Measurements from ENCODE around the gene ATXN1. TPM values are rescaled to one million over a fixed set of nuclear protein-coding genes. Genes with fewer than 3 reads are reported as not detected.
A peak's percentile ranks its signal among the peaks of the same experiment; 100 is the strongest.
"Not testable (repeated sequence)": the region's sequence is repeated elsewhere in the genome, so short reads cannot be mapped to it uniquely, and the experiment has no call there.

Gene ATXN1
- total RNA-seq, 1 donor from 2014 or later: 9.1 TPM

DNA sequence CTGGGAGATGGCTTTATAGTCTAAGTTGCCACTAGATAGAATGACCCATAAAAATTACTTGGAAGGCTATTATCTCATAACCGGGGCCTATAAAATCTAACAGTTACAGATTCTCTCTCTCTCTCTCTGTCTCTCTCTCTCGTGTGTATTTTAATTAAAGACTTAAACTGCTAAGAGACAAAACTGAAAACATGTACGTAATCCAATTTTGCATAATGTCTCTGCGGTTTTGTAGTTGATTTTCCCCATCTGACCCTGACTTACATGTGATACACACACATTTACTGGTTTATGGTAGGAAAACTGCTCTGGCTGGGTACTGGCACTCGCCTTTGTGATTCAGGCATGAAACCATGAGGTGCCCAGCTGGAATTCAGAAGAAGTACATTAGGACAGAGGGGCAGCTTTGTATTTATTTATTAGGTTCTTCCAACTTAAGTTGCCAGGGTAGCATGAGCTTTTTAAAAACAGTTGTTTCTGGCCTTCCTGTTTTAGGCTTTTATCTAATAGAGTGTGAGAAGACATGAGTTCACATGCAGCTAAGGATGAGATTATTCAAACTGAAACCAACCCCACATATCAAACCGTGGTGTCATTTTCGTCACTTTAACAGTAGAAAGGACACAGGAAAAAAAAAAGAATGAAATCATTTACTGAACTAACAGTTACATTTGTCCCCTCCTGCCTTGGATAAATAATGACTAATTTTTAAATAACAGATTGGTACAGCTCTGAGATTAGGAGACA is 340.4 kb downstream of the ATXN1 start:
- DNase-seq (ENCODE audit: low read depth in 2 of 2): no peak

DNA sequence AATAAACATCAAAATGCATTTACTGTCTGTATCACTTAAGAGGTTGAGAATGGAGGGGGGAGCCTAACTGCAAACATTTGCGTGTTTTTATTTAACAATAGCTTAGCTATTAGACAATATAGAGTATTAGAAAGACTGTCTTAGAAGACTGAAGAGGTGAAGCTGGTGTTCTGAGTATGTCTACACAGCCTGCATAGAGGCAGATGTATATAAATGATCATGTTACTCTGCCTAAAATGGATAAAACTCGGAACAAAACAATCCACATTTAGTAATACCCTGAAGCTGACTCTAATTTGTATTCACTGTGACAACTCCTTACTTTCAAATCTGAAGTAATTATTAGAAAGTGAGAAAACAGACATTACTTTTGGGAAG is 340.9 kb downstream of the ATXN1 start:
- no peak for DNase-seq (ENCODE audit: low read depth in 2 of 2)

DNA sequence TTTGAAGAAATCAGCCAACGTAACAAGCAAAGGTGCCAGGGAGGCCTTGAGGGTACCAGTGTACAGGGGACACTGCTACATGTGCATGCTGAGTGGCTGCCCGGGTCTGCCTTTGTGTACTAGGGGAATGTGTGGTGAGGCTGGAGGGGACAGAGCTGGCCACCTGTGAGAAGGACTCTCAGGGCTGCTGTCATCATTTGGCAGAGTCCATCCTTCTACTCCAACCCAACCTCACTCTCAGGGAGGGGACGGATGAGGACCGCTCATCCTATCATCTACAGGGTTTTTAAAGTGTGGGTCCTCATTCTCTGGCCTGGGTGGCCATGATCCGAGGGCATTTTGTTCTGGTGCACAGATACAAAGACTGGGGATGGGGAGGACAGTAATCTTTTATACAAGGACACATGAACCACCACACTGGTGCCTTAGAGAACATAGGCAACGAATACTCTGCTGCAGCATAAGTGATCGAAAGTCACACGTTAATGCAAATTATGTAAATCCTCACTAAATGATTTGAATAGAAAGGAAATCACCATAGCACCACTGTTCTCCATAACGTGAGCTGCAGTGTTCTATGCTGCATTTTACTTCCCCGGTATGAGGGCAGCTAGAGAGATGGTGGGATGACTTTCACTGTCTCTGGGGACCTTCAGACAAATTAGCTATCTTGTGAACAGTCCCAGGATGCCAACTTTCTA is 341.5 kb downstream of the ATXN1 start:
- DNase-seq (ENCODE audit: low read depth in 2 of 2): no peak

DNA sequence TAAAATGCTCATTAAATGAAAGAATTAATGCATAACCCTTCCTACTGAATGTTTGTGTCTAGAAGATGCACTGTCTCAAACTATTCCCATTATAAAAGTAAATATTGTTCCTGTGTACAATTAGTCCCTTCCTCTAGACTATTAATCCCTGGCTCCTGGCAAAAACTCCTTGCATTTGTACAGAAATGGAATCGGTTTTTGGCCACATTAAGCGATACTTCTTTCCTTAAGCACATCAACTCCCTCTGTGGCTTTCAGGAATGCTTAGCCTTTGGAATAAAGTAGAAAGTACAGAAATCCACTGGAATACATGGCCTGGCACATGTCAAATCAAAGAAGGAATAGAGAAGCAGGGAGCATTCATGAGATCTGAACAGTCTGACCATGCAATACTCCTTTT is 343.1 kb downstream of the ATXN1 start:
- DNase-seq (ENCODE audit: low read depth in 2 of 2): no peak

DNA sequence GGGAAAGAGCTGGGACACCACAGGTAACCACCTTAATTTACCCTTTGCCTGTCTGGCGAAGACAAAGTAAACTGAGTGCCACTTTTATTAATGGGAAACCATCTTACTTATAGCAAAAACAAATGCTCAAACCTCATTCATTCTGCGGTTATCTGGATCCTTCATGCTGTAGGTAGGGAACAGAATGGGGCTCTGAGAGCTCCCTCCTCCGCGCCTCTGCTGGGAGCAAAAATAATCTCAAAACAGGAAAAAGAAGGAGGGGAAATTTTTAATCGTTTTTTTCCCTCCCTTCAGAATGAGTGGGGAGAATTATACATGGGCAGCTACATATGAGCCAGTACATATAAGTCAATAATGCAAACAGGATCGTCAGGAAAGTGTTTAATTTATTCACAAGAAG is 345.6 kb downstream of the ATXN1 start:
- no peak for DNase-seq (ENCODE audit: low read depth in 2 of 2)

DNA sequence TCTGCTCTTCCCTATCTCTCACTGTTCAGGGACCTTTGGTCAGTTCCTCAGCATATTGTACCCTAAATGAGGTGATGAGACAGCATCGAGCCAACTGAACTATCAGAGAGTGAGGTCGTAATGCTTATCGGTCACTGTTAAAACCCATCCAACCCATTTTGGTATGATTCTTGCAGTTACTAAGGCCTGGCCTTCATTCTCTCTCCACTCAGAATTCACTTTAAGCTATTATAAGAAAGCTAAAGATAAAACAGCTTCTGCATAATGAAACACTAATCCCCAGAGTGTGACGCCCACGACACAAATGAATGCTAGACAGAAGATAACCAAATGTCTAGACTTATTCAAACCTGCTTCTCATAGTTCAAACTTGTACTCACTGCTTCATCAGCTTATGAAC is 347.1 kb downstream of the ATXN1 start:
- DNase-seq (ENCODE audit: low read depth in 2 of 2): no peak

DNA sequence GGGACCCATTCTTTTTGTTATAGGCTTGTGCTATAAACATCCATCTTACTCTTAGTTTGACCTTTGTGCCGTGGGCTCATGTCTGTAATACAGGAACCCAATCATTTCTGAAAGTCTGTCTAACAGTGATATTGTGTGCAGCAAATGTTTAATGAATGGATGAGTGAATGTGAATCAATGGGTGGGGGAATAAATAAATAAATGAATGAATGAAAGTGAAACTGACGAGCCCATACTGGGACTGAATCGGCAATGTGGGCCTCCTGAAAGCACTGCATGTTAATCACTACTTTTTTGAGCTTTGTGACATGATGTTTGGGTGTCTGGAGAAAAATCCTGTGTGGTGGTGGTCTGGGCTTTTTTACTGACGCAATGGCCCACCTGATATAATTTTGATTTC is 347.9 kb downstream of the ATXN1 start:
- peak in 1 of 2 donors; percentile 30 for DNase-seq (ENCODE audit: low read depth in 2 of 2)

DNA sequence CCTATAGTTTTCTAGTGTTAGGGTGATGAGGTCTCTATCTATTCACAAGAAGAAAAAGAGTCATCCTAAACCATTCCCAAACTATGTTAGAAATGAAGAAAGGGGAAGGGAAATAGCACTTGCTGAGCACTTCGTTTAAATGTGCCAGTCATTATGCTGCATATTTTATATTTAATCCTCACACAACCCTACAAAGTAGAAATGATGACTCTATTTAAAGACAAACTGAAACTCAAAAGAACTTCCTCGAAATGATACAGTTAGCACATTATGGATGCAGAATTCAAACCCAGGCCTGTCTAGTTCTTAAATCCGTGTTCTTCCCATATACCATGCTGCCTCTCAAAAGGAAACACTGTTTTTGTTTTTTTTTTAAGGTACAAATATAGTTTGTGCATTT is 348.3 kb downstream of the ATXN1 start:
- no peak for DNase-seq (ENCODE audit: low read depth in 2 of 2)

DNA sequence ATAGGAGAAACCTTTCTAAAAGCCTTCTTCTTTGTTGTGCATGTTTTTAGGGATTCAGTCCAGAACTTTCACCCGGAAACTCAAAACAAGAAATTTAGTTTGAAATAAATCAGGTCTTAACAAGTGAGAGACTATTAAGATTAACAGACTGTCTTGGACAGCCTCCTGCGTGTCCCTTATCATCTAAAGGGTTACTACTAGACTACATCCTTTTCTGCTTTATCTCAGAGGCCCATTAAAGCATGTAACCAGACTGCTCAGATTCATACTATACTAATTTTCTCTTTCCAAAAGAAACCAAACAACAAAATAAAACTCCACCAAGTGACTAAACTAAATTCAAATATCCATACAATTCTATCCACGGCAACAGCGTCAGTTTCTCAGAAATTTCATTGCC is 349.1 kb downstream of the ATXN1 start:
- no peak for DNase-seq (ENCODE audit: low read depth in 2 of 2)

DNA sequence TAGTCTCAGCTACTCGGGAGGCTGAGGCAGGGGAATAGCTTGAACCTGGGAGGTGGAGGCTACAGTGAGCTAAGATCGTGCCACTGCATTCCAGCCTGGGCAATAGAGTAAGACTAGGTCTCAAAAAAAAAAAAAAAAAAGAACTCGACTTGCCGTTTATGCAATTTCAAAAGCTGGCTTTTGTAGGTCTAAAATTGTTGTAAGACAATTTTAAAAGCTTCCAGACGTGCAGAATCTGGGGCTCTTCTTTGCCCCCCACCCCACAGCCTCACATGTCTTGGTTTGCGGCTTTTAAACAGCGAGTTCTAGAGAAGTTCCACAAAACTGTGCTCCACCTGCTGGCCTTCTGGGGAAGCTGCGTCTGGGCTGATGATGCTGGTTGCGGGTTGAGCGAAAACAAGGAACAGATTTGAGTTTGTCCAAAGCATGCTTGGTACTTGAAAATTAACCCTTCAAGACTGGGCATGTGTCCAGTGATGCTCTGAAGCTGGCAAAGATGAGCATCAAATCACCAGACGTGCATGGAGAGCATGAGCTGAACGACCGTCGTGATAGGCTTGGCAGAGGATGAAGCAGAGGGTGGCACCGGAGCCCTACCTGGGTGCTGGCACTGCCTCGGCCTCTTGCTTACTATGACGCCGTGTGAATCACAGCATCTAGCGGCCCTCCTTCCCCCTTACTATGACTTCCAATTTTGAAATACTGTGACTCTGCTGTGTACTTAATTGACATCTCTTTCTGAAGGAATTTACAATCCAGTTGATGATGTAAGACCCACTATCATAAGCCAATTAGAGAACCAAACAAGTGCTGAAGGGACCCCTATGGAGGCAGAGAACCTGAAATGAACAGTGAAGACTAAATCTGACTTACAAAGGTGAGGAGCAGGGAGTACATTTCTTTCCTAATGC is 351.5 kb downstream of the ATXN1 start:
- DNase-seq (ENCODE audit: low read depth in 2 of 2): peak; percentile 71 to 80

DNA sequence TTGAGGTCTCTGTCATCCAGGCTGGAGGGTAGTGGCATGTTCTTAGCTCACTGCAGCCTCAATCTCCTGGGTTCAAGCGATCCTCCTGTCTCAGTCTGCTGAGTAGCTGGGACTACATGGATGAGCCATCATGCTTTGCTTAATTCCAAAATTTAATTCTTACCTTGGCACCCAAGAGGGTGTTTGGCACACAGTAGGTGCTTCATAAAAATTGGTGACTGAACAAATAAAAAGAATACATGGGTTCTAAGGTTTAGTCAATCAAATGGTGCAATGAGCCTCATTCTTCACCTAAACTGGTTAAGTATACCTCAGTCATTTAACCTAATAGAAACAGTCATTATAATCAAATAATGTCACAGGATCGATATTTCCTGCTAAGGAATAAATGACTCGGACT is 352.5 kb downstream of the ATXN1 start:
- DNase-seq (ENCODE audit: low read depth in 2 of 2): no peak

DNA sequence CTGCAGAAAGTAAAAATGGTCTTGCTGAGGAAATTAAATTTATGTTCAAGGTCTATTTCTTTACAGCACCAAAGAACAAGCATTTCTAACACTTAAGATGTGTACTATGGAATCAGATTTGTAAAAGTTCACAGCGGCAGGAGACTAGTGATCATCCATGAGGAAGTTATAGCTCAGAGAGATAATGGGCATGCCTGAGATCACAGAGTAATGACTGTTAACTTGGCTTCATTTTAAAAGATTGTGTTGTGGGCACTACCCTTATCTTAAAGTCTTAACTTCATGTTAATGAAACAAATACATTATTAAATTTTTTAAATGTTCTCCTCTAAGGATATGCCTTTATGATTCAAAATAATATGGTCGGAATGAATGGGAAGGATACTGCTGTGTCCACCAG is 354.3 kb downstream of the ATXN1 start:
- DNase-seq (ENCODE audit: low read depth in 2 of 2): no peak

DNA sequence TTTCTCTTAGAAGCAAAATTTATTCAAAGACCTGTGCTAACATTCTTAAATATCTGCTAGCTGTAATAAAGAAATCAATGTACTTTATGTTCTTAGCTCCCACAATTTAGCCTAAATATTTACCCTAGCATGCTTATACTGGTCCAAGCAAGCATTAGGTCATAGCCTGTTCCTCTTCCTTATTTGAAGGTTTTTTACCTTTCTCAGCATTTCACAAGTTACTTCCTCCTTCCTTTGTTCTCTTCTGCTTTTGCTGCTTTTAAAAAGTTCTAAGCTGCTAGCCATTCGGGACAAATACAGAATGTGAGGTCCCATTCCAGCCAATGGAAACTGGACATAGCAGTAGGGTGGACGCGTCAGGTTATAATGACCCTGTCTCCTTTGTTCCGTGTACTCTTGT is 354.7 kb downstream of the ATXN1 start:
- DNase-seq (ENCODE audit: low read depth in 2 of 2): not testable (repeated sequence)

DNA sequence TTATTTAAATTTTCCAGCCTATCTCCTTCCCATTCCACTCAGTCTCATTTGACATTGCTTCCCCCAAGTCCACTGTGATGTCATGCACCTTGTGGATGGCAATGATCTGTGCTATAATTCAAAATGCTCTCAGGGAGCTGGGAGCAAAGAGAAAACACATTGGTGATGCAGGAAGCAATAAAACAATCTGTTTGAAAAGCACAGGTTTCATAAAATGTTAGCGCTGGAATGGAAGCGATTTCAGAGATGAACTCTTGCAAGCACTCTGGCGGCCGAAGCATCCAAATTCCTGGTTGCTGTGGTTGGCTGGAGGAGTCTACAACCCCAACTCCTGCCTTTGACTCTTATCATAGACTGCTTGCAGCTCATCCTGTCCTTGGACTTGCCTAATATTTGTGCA is 355.9 kb downstream of the ATXN1 start:
- no peak for DNase-seq (ENCODE audit: low read depth in 2 of 2)

DNA sequence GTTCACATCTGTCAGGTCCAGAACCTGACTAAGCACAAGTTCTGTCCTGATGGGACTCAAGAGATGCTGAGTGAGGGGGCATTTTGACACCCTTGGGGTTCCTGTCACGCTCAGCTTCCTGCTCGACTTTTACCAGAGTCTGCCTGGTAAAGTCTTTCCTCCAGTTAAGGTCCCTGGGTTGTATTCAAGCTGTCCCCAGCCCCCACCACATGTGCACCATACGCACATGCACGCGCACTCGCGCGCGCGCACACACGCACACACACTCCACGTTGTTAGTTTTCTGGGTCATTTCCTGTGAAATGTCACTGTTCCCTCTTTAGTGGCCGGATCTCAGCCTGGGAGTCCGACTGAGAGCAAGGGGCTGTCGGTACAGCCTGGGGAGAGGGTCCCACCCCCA is 356.8 kb downstream of the ATXN1 start:
- no peak for DNase-seq (ENCODE audit: low read depth in 2 of 2)

DNA sequence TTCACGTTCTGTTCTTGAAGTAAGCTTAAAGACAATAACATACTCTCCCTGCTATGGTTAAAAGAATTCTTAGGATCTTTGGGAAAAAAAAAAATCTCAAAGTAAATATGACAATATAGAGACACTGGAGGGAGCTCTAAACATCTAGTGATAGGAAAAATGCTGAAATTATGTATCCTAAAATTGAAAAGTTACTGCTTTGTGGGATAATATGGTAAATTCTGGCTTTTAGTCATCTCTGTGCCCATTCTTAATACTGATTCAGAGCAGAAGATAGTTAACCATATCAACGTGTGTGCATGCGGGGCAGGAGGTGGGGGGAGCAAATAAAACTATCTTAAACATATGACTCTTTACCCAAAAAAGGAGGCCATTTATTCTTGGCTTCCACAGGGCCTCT is 357.4 kb downstream of the ATXN1 start:
- DNase-seq (ENCODE audit: low read depth in 2 of 2): no peak

DNA sequence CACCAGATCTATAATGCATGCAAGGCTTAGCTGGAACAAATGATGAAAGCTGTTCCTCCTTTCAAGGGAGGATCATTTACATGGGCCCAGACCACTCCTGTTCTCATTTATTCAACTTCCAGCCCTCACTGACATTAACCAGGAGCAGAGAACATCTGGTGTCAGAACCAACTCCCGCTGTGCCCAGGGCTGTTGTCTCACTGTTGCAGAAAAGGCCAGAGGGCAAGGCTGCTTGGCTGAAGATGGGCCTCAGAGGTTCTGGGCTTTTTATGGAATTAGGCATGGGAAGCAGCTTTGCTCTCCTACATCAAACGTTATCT is 358.7 kb downstream of the ATXN1 start:
- no peak for DNase-seq (ENCODE audit: low read depth in 2 of 2)

DNA sequence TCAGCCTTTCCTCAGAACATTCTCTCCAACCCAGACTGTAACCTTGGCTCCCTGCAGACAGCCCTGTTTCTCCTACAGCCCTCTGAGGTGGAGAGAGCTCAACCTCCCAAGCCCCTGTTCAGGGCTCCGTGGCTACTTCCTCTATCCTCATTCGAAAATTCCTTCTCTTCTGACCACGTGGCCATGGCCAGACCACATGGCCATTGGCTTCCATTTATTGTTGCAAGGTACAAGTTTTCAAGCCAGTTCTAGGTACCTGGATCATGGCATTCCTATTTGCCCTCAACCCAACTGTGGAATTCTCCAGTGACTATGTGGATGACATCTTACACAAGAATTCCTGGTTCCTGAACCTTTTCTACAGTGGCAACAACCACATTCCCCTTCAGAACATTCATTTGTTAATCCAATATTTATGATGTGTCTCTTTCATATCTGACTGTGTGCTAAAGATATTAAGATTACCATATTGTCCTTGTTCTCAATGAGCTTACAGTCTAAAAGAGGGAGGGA is 361.0 kb downstream of the ATXN1 start:
- DNase-seq (ENCODE audit: low read depth in 2 of 2): no peak

DNA sequence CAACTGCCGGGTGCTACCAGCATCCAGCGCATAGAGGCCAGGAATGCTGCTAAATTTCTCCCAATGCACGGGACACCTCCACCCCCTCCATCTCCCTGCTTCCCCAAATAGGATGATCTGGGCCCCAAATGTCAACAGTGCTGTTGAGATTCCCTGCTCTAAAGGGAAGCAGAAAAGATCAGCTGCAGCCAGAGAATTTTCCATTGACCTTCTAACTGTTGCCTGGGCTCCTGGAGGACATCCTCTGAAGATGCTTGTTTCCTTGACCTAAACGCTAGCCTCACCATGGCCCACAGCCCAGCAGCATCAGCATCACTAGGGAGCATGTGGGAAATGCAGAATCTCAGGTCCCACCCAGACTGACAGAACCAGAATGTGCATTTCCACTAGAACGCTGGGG is 361.6 kb downstream of the ATXN1 start:
- no peak for DNase-seq (ENCODE audit: low read depth in 2 of 2)

DNA sequence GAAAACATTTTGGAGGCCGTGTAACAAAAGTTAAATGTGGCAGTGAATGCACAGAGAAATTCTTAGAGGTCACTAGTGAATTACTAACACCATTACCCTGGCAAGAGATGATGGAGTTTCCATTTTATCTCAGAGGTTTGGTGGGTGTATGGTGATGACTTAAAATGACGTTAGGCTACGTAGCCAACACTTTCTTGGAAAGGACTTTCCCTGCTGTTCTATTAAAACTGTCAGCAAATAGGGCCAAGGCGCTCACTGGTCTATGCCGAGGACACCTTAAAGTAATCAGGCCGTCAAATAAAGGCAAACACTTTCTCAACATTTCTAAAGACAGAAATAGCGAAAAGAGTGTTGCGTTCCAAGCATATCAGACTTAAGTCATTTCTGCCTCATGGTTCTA is 362.1 kb downstream of the ATXN1 start:
- no peak for DNase-seq (ENCODE audit: low read depth in 2 of 2)

DNA sequence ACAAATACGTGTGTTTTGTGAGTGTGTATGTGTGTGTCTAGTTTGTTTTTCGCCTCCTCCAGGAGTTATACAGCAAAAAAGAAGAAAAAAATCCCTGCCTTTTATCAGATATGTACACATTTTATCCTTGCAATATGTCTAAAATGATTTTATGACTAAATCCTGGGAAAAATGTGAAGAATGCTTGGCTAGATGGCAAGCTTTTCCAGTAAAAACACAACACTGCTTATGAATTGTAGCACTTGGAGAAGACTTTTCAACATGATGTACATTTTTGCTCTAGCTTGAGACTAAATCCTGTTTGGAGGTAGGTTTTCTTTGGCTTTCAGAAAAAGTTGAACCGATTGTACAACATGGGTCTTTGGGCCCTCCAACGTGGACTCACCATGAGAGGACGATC is 362.7 kb downstream of the ATXN1 start:
- no peak for DNase-seq (ENCODE audit: low read depth in 2 of 2)

DNA sequence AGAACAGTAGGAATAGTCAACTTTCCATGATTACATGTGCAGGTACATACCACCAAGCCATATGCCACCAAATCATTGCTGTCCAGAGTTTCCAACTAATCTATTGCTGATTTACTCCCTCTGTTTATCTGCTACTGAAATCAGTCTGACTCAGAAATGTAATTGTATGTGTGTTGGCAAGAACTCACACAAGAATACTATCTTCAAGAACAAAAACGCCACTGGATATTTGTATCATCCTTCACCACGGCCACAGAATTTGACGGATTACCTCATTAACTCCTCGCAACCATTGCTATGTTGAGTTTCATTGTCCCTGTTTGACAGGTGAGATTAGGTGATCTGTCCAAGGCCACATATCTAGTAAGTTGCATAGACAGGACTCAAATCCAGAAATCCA is 363.6 kb downstream of the ATXN1 start:
- DNase-seq (ENCODE audit: low read depth in 2 of 2): no peak

Measured in lung microvascular endothelial cell (primary cell).